CD4-positive, alpha-beta T cell (primary cell): Measurements from ENCODE around the gene RSL24D1. TPM values are rescaled to one million over a fixed set of nuclear protein-coding genes. Genes with fewer than 3 reads are reported as not detected.

Experiments
- ATAC-seq: fragments of 200-7000 bp; cut with Tn5 transposase; one replicate; pipeline ENCODE4 v1.10.0; 2022; ENCODE audit warnings: mild to moderate bottlenecking; ENCODE audit not compliant: poor library complexity
- CTCF ChIA-PET: fragments of 350-600 bp; sonication (Branson Sonifier 250); formaldehyde crosslinking; loops from one replicate; lab custom pipeline; 2021; ENCODE audit warnings: antibody characterized with exemption, inconsistent platforms; lab: Charles Lee
- POLR2A ChIA-PET: fragments of 350-600 bp; sonication (Branson Sonifier 250); formaldehyde crosslinking; loops from one replicate; lab custom pipeline; 2021; ENCODE audit warnings: antibody characterized with exemption, inconsistent platforms; lab: Charles Lee
- DNase-seq, 14 experiments: peaks; one replicate each; pipeline ENCODE4 v3.0.0-alpha.2; 2013 to 2020; ENCODE audit warnings: mixed read lengths in 2 of 14
- H3K27ac ChIP-seq, 2 donors: one replicate each; pipeline versions ENCODE4 v1.5.1 to v1.7.0; 2013; ENCODE audit warnings: low read length in 2 of 2, low read depth in 1 of 2, mild to moderate bottlenecking in 1 of 2
- H3K27me3 ChIP-seq, 2 experiments: 1 replicate in 1 of 2; 2 replicates in 1 of 2; pipeline versions ENCODE4 v1.6.1 to v1.7.0; 2013; ENCODE audit warnings: low read length in 2 of 2, control low read depth in 1 of 2, mild to moderate bottlenecking in 1 of 2, moderate library complexity in 1 of 2; ENCODE audit not compliant: insufficient read depth in 2 of 2, control insufficient read depth in 1 of 2
- H3K36me3 ChIP-seq: one replicate; pipeline ENCODE4 v1.6.1; 2013; ENCODE audit warnings: low read length, control low read depth; ENCODE audit not compliant: insufficient read depth
- H3K4me1 ChIP-seq: one replicate; pipeline ENCODE4 v1.6.1; 2013; ENCODE audit warnings: low read length, control low read depth; ENCODE audit not compliant: insufficient read depth
- H3K4me3 ChIP-seq: one replicate; pipeline ENCODE4 v1.5.1; 2013; ENCODE audit warnings: mild to moderate bottlenecking, low read length, moderate library complexity
- H3K9me3 ChIP-seq, 2 experiments: 1 replicate in 1 of 2; 2 replicates in 1 of 2; pipeline versions ENCODE4 v1.6.1 to v1.7.0; 2013; ENCODE audit warnings: low read length in 2 of 2, mild to moderate bottlenecking in 2 of 2, control low read depth in 1 of 2, moderate library complexity in 1 of 2; ENCODE audit not compliant: control insufficient read depth in 1 of 2, insufficient read depth in 1 of 2
- H3K27ac Mint-ChIP-seq: one replicate; pipeline ENCODE4 v1.8.0; 2020; ENCODE audit warnings: mixed read lengths
- H3K27me3 Mint-ChIP-seq: one replicate; pipeline ENCODE4 v1.8.0; 2021; ENCODE audit warnings: mixed read lengths
- H3K36me3 Mint-ChIP-seq: one replicate; pipeline ENCODE4 v1.8.0; 2021; ENCODE audit warnings: low read depth, mixed read lengths
- H3K4me1 Mint-ChIP-seq: one replicate; pipeline ENCODE4 v1.8.0; 2021; ENCODE audit warnings: low read depth, mixed read lengths
- H3K4me3 Mint-ChIP-seq: one replicate; pipeline ENCODE4 v1.8.0; 2020; ENCODE audit warnings: mild to moderate bottlenecking, mixed read lengths
- H3K9me3 Mint-ChIP-seq: one replicate; pipeline ENCODE4 v1.8.0; 2020; ENCODE audit warnings: mixed read lengths
- intact Hi-C, 2 experiments: fragments of 100-400 bp; cut with DNase I in 1 of 2; cut with micrococcal nuclease in 1 of 2; formaldehyde crosslinking; loops; one replicate each; pipeline versions ENCODE4 v1.15.1 to v1.9.0; 2023 to 2025; cut with DNase I, micrococcal nuclease
- total RNA-seq, 174 experiments: library from RNA in 2 of 174; stranded (reverse) in 2 of 174; gene quantifications; one replicate each; pipeline ENCODE4 v1.2.3 and lab custom pipeline; 2021 to 2026
- TF ChIP-seq, protein P1 (sequence below): fragments of 200-600 bp; IDR thresholded peaks from one replicate; pipeline ENCODE4 v1.8.0; 2022; ENCODE audit warnings: antibody characterized with exemption, mild to moderate bottlenecking

The RSL24D1 gene
- total RNA-seq, 2 experiments from 2014 or later = 163 to 164 TPM

DNA sequence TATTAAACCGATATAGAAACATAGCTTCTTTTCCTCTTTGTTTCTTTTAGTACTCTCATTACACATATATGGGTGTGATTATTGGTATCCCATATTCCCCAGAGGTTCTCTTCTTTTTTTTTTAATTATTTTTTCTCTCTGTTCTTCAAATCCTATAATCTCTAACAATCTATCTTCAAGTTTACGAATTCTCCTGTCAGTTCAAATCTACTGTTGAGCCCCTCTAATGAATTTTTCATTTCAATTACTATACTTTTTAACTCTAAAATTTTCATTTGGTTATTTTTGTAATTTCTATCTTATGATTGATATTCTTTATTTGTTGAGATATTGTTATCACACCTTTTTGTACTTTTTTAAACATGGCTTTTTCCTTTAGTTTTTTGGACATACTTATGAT is 64.1 kb downstream of the RSL24D1 start:
- no peak for ATAC-seq
- peaks cover 3% of the 10 kb centered on the region for H3K36me3 Mint-ChIP-seq
- H3K4me3 Mint-ChIP-seq = no peak overlapping the region
- Histone ChIP-seq H3K27ac (no peak overlapping the region), H3K9me3 (peaks cover 13 to 29% of the 10 kb centered on the region in 2 experiments), H3K4me3 (no peak overlapping the region), H3K36me3 (no peaks in the 10 kb centered on the region), H3K27me3 (peaks cover 0 to 6% of the 10 kb centered on the region in 2 experiments), H3K4me1 (no peaks in the 10 kb centered on the region)
- no peak overlapping the region for H3K27ac Mint-ChIP-seq
- DNase-seq = no peak
- no peaks in the 10 kb centered on the region for H3K4me1 Mint-ChIP-seq
- intact Hi-C loops = no loop called here
- CTCF ChIA-PET = no interaction called here
- H3K9me3 Mint-ChIP-seq = peaks cover 17% of the 10 kb centered on the region
- peaks cover 16% of the 10 kb centered on the region for H3K27me3 Mint-ChIP-seq
- TF ChIP-seq, protein P1, sequence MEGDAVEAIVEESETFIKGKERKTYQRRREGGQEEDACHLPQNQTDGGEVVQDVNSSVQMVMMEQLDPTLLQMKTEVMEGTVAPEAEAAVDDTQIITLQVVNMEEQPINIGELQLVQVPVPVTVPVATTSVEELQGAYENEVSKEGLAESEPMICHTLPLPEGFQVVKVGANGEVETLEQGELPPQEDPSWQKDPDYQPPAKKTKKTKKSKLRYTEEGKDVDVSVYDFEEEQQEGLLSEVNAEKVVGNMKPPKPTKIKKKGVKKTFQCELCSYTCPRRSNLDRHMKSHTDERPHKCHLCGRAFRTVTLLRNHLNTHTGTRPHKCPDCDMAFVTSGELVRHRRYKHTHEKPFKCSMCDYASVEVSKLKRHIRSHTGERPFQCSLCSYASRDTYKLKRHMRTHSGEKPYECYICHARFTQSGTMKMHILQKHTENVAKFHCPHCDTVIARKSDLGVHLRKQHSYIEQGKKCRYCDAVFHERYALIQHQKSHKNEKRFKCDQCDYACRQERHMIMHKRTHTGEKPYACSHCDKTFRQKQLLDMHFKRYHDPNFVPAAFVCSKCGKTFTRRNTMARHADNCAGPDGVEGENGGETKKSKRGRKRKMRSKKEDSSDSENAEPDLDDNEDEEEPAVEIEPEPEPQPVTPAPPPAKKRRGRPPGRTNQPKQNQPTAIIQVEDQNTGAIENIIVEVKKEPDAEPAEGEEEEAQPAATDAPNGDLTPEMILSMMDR = no peak
- POLR2A ChIA-PET = no interaction called here

Other genes with a start within 250 kb of the RSL24D1 start
- gene RAB27A, start 92.9 kb upstream of the RSL24D1 start, total RNA-seq = 1 to 10 TPM; 9.0 TPM
- gene PIGBOS1, start 122.2 kb upstream of the RSL24D1 start, total RNA-seq = 10 to 100 TPM in 1 of 2 experiments, 1 to 10 TPM in 1; 6.2 to 10.1 TPM
- gene PIGB, start 122.3 kb upstream of the RSL24D1 start, total RNA-seq = 10 to 100 TPM; 21.5 to 21.6 TPM
- gene CCPG1, start 211.4 kb upstream of the RSL24D1 start, total RNA-seq = 10 to 100 TPM; 29.9 to 31.5 TPM
- not detected for gene PIERCE2, start 211.6 kb upstream of the RSL24D1 start, total RNA-seq